Measurements from ENCODE around the gene MAPK8. TPM values are rescaled to one million over a fixed set of nuclear protein-coding genes. Genes with fewer than 3 reads are reported as not detected.
"Not testable (repeated sequence)": the region's sequence is repeated elsewhere in the genome, so short reads cannot be mapped to it uniquely, and the experiment has no call there.

Gene MAPK8
- total and polyA plus RNA-seq, 5 donors: 9.4 to 35.5 (median 33.6) TPM

DNA sequence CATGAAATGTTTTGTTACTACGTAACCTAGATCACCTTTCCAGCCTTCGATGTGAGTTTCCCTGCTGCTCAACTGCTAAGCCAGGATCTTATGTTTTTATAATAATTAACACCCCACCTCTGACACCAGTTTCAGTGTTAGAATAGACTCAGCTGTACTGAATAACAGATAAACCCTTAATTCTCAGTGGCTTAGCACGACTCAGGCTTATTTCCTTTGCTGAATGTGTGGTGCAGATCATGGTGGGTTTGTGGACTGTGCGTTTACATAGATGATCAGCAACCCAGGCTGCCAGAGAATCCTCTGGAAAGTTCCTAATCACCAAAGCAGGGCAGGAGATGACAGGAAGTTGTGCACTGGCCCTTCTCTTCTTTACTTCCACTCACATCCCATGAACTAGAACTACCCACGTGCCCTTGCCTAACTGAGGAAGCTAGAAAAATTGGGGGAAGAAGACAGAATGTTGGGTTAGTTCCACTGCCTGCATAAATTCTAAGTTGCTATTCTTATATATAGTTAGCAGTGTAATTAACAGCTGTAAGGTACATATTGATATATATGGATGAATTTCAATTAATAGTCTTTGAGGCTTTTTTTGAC is 111.8 kb downstream of the MAPK8 start:
- no peak for ATAC-seq
- intact Hi-C loops (cut with DNase I): no loop called here
- no peak overlapping the region for H3K27ac ChIP-seq (ENCODE audit: low read length)
- DNase-seq: no peak
- no peaks in the 10 kb centered on the region for H3K9me3 ChIP-seq (ENCODE audit: control insufficient read depth, low read length)
- H3K27me3 ChIP-seq (ENCODE audit: control insufficient read depth, insufficient read depth): no peaks in the 10 kb centered on the region
- H3K4me3 ChIP-seq (ENCODE audit: low read length): no peak overlapping the region
- no peaks in the 10 kb centered on the region for H3K4me1 ChIP-seq (ENCODE audit: control insufficient read depth, insufficient read depth, low read length)
- WGBS: 80% methylated on average over 5 of the region's 5 CpGs

DNA sequence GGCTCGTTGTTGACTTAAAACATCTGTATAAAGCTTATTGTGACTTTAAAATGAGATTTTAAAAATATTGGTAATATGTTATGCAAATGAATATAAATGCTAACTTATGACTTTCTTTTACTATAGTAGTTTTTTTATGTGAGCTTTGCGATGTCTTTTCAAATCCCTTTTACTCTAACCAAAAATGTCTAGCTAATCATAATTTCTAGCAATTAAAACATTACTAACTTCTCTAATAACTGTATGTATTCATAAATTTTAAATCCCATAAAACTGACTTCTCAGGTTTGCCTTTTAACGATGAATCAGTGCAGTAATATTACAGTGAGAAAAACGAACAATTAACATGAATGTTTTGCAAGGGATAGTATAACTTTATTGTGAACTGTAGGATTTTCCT is 113.2 kb downstream of the MAPK8 start:
- 93% methylated on average over 4 of the region's 4 CpGs for WGBS
- intact Hi-C loops (cut with DNase I): no loop called here

DNA sequence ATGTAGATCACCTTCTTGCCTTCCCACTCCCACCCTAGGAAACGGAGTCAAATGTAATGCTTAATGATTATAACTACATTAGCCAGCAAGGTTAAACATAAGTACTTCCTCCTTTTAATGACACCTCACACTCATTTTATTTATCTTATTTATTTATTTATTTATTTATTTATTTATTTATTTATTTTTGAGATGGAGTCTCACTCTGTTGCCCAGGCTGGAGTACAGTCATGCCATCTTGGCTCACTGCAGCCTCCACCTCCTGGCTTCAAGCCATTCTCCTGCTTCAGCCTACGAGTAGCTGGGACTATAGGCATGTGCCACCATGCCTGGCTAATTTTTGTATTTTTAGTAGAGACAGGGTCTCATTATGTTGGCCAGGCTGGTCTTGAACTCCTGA is 115.4 kb downstream of the MAPK8 start:
- H3K27me3 ChIP-seq (ENCODE audit: control insufficient read depth, insufficient read depth); H3K9me3 ChIP-seq (ENCODE audit: control insufficient read depth, low read length); DNase-seq; ATAC-seq; intact Hi-C loops (cut with DNase I); H3K4me1 ChIP-seq (ENCODE audit: control insufficient read depth, insufficient read depth, low read length); H3K4me3 ChIP-seq (ENCODE audit: low read length); H3K27ac ChIP-seq (ENCODE audit: low read length): not testable (repeated sequence)
- 87% methylated on average over 2 of the region's 2 CpGs for WGBS

More for the DNA sequence above, 113.2 kb downstream of the MAPK8 start:
- Histone ChIP-seq H3K4me1 (ENCODE audit: control insufficient read depth, insufficient read depth, low read length) (no peaks in the 10 kb centered on the region), H3K27ac (ENCODE audit: low read length) (no peak overlapping the region), H3K4me3 (ENCODE audit: low read length) (no peak overlapping the region), H3K9me3 (ENCODE audit: control insufficient read depth, low read length) (no peaks in the 10 kb centered on the region), H3K27me3 (ENCODE audit: control insufficient read depth, insufficient read depth) (no peaks in the 10 kb centered on the region)
- ATAC-seq (no peak), DNase-seq (no peak)

DNA sequence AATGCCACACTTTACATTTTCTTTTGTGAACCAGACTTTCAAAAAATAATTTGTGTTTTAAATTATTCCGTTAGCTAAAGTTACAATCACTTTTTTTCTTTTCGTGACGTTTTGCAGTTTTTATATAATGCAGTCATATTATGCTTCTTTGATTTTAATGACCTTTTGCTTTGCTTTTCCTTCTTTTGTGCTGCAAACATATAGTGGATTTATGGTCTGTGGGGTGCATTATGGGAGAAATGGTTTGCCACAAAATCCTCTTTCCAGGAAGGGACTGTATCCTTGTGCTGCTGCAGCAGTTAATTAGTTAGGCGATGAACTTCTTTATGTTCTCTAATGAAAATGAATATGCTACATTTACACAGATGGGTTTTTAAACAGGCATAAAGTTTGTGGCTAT is 117.4 kb downstream of the MAPK8 start:
- H3K4me1 ChIP-seq (ENCODE audit: control insufficient read depth, insufficient read depth, low read length): no peaks in the 10 kb centered on the region
- intact Hi-C loops (cut with DNase I): no loop called here
- H3K4me3 ChIP-seq (ENCODE audit: low read length): no peak overlapping the region
- ATAC-seq: no peak
- no peak for DNase-seq
- H3K27ac ChIP-seq (ENCODE audit: low read length): no peak overlapping the region
- no peaks in the 10 kb centered on the region for H3K27me3 ChIP-seq (ENCODE audit: control insufficient read depth, insufficient read depth)
- no peaks in the 10 kb centered on the region for H3K9me3 ChIP-seq (ENCODE audit: control insufficient read depth, low read length)
- 92% methylated on average over 4 of the region's 4 CpGs for WGBS

DNA sequence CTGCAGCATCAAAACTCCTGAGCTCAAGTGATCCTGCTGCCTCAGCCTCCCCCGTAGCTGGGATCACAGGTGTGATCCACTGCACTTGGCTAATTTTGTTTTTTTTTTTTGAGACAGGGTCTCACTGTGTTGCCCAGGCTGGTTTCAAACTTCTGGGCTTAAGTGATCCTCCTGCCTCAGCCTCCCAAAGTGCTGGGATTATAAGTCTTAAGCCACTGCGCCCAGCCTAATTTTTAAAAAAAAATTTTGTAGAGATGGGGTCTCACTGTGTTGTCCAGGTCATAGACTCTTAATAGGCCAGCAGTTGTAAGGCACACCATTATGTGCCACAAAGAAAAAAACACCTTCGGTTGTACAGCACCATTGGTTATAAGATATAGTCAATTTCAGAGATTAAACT is 122.4 kb downstream of the MAPK8 start:
- Histone ChIP-seq H3K4me3 (ENCODE audit: low read length) (no peak overlapping the region), H3K9me3 (ENCODE audit: control insufficient read depth, low read length) (no peaks in the 10 kb centered on the region), H3K4me1 (ENCODE audit: control insufficient read depth, insufficient read depth, low read length) (no peaks in the 10 kb centered on the region), H3K27ac (ENCODE audit: low read length) (no peak overlapping the region), H3K27me3 (ENCODE audit: control insufficient read depth, insufficient read depth) (no peaks in the 10 kb centered on the region)
- no peak for DNase-seq
- intact Hi-C loops (cut with DNase I): no loop called here
- ATAC-seq: no peak
- WGBS: 99% methylated on average over 3 of the region's 3 CpGs

DNA sequence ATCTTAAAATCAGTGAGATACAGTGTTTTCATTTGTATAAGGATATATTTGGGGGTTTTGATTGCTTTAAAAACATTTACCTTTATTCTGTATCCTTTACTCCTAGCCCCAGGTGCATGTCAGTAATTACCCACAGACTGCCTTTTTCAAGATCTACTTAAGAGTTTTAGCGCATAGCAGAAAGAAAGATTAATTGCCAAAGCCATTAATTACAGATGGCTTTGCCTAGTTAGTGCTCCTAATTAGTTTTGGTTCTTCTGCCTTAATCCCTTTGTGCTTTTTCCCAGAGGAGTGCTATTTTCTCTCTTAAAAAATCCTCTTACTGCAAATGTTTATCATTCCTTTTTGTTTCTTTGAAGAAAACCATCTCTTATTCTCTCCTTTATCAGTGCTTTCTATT is 122.8 kb downstream of the MAPK8 start:
- Histone ChIP-seq H3K4me1 (ENCODE audit: control insufficient read depth, insufficient read depth, low read length) (no peaks in the 10 kb centered on the region), H3K9me3 (ENCODE audit: control insufficient read depth, low read length) (no peaks in the 10 kb centered on the region), H3K27me3 (ENCODE audit: control insufficient read depth, insufficient read depth) (no peaks in the 10 kb centered on the region), H3K4me3 (ENCODE audit: low read length) (no peak overlapping the region), H3K27ac (ENCODE audit: low read length) (no peak overlapping the region)
- ATAC-seq (no peak), DNase-seq (no peak)
- intact Hi-C loops (cut with DNase I): no loop called here
- WGBS: 95% methylated on average over 1 of the region's 1 CpG

DNA sequence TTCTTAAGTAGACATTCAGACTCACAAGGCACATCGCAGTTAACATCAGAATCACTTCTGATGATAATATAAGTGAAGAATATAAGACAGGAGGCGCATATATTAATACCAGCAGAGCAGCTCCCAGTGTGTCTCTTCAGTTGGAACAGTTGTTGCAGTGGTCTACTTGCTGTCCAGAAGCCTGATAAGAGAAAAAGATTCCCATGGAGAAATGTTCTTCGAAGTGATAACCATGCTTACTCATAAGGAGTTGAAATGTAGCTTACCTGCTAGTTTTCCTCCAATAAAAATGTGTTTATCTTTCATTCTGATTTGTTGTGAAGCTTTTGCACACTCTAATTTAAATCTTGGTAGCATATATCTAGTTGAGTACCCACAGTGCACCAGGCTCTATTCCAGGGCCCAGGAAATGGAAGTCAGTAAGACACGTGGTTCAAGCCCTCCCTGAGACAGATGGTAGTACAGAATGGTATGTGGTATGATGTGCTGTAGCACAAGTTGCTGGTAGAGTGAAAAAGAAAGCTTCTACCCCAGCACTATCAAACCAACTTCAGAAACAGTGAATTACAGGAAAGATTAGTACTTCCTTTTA is 124.0 kb downstream of the MAPK8 start:
- Histone ChIP-seq H3K4me3 (ENCODE audit: low read length) (no peak overlapping the region), H3K9me3 (ENCODE audit: control insufficient read depth, low read length) (no peaks in the 10 kb centered on the region), H3K27me3 (ENCODE audit: control insufficient read depth, insufficient read depth) (no peaks in the 10 kb centered on the region), H3K27ac (ENCODE audit: low read length) (no peak overlapping the region), H3K4me1 (ENCODE audit: control insufficient read depth, insufficient read depth, low read length) (no peaks in the 10 kb centered on the region)
- ATAC-seq (no peak), DNase-seq (no peak)
- intact Hi-C loops (cut with DNase I): no loop called here
- 85% methylated on average over 4 of the region's 4 CpGs for WGBS

DNA sequence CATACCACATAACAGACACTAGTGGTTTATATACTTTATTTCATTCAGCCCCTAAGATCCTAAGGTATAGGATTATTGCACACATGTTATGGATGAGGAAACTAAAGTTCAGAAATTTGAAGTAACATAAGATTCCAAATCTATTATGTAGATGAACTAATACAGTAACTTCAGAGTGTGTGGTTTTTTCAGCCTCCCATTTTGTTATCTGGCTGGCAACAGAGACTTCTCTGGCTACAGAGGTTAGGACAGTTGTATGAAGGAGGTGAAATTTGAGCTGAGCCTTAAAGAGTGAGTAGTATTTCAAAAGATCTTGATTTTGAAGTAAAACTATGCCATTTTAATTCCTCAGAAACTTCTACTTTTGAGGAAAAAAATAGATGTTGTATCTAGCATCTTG is 125.4 kb downstream of the MAPK8 start:
- no peaks in the 10 kb centered on the region for H3K27me3 ChIP-seq (ENCODE audit: control insufficient read depth, insufficient read depth)
- intact Hi-C loops (cut with DNase I): no loop called here
- ATAC-seq: no peak
- no peaks in the 10 kb centered on the region for H3K4me1 ChIP-seq (ENCODE audit: control insufficient read depth, insufficient read depth, low read length)
- DNase-seq: no peak
- no peak overlapping the region for H3K27ac ChIP-seq (ENCODE audit: low read length)
- H3K9me3 ChIP-seq (ENCODE audit: control insufficient read depth, low read length): no peaks in the 10 kb centered on the region
- no peak overlapping the region for H3K4me3 ChIP-seq (ENCODE audit: low read length)

DNA sequence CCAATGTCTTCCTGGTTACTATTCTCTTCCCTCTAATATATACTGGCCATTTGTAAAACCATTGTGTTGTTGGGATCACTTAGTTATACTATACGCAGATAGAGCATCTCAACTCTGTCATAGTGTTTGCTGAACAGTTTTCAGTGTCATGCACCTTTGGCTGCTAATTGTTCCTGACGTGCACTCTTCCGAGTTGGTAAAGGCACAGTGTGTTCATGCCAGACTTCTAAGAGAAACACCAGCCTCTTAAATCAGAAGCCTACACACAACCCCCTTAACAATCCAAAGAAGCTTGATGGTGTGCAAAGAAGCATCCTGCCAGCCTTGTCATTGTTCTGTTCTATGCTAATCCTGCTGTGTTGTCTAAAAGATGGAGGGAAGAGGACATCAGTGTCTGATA is 131.1 kb downstream of the MAPK8 start:
- 77% methylated on average over 3 of the region's 3 CpGs for WGBS
- intact Hi-C loops (cut with DNase I): no loop called here
- DNase-seq (no peak), ATAC-seq (no peak)
- no peak overlapping the region for H3K27ac ChIP-seq (ENCODE audit: low read length)
- H3K27me3 ChIP-seq (ENCODE audit: control insufficient read depth, insufficient read depth): no peaks in the 10 kb centered on the region
- H3K4me3 ChIP-seq (ENCODE audit: low read length): no peak overlapping the region
- no peaks in the 10 kb centered on the region for H3K9me3 ChIP-seq (ENCODE audit: control insufficient read depth, low read length)
- H3K4me1 ChIP-seq (ENCODE audit: control insufficient read depth, insufficient read depth, low read length): no peaks in the 10 kb centered on the region

DNA sequence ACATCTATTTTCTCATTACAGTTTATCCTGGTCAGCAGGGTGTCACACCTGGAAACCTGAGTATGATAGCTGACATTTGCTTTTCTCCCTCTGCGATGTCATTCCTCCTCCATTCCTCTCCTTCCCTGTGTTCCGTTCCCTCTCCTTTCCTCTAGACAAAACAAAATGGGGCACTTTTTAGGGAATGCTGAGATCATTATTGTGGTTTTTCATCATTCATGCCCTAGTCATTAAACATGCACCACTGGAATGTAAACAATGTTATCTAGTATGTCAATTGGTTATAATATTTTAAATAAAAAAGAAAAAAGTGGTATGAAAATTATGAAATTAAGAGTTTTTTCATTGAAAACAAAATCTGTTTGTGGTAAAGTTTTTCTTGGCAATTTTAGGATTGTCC is 132.6 kb downstream of the MAPK8 start:
- 93% methylated on average over 2 of the region's 2 CpGs for WGBS
- DNase-seq: no peak
- intact Hi-C loops (cut with DNase I): no loop called here
- Histone ChIP-seq H3K4me1 (ENCODE audit: control insufficient read depth, insufficient read depth, low read length) (no peaks in the 10 kb centered on the region), H3K27me3 (ENCODE audit: control insufficient read depth, insufficient read depth) (no peaks in the 10 kb centered on the region), H3K4me3 (ENCODE audit: low read length) (no peak overlapping the region), H3K27ac (ENCODE audit: low read length) (no peak overlapping the region), H3K9me3 (ENCODE audit: control insufficient read depth, low read length) (no peaks in the 10 kb centered on the region)
- no peak for ATAC-seq

DNA sequence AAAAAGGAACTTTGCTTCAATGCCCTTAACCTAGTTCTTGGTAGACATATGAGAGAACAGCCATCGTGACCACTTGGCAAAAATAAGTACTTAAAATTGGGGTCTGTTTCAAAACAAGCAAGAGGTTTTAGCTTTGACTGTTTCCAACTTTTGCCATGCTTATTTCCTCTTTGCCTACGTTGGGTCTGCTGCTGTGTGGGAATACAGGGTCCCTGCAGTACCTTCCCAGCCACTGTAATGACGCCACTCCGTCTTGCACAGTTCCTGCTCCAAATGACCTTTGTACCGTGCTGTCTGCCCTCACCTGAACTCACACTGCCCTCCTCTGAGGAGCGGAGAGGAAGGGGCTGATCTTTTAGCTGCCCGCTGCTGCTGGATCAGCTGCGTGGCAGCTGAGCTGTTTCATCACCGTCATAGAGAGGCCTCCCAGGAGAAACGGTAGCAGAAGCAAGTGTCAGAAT is 133.1 kb downstream of the MAPK8 start:
- H3K27me3 ChIP-seq (ENCODE audit: control insufficient read depth, insufficient read depth): no peaks in the 10 kb centered on the region
- no peak overlapping the region for H3K27ac ChIP-seq (ENCODE audit: low read length)
- H3K9me3 ChIP-seq (ENCODE audit: control insufficient read depth, low read length): no peaks in the 10 kb centered on the region
- 54% methylated on average over 10 of the region's 10 CpGs for WGBS
- ATAC-seq (peak in 1 of 2 donors; percentile 53), DNase-seq (peak in 1 of 3 donors; percentile 29)
- H3K4me1 ChIP-seq (ENCODE audit: control insufficient read depth, insufficient read depth, low read length): no peaks in the 10 kb centered on the region
- no peak overlapping the region for H3K4me3 ChIP-seq (ENCODE audit: low read length)
- intact Hi-C loops (cut with DNase I): no loop called here

DNA sequence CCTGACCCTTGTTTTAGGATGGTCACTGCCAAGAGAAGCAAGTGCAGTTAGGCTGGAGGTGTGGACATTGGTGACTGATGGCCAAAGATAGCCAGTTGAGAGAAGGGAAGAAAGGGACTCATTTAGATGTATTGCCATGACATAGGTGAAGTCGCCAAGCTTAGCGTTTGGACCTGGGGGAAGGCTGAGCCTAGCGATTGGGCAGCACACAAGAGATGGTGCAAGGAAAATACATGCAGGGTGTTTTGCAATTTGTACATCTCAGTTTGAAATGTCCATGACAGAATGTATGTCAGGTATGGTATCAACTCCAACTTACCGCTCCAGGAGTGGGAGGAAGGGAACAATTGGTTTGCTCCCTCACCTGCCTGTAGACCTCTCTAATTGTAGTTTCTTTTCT is 134.3 kb downstream of the MAPK8 start:
- intact Hi-C loops (cut with DNase I): no loop called here
- no peak for ATAC-seq
- 96% methylated on average over 4 of the region's 4 CpGs for WGBS
- Histone ChIP-seq H3K9me3 (ENCODE audit: control insufficient read depth, low read length) (no peaks in the 10 kb centered on the region), H3K4me3 (ENCODE audit: low read length) (no peak overlapping the region), H3K27ac (ENCODE audit: low read length) (no peak overlapping the region), H3K4me1 (ENCODE audit: control insufficient read depth, insufficient read depth, low read length) (no peaks in the 10 kb centered on the region), H3K27me3 (ENCODE audit: control insufficient read depth, insufficient read depth) (no peaks in the 10 kb centered on the region)
- no peak for DNase-seq
